Measurements from ENCODE around the gene DIAPH3. TPM values are rescaled to one million over a fixed set of nuclear protein-coding genes. Genes with fewer than 3 reads are reported as not detected.

DIAPH3 gene
- total RNA-seq, 1 experiment from 2014 or later: 27.6 TPM

DNA sequence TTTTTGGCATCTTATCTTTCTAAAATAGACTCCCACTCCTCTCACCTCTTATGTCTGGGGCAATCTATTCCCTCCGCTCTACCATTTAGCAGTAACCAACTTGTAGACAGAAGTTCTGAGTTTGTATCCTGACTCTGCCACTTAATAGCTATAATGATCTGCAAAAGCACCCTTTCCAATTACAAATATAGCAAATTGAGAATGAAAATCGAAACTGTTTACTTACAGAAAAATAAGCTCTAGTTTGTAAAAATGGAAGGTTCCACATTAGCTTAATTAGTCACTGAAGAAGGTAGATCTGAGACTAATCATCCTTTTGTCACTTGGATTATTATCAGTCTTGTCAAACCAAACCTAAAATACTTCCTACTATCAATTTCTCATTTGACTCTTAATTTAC lies 409.3 kb downstream of the DIAPH3 start (continued):
- TF ChIP-seq IRF2 (CRISPR knock-in tag; IDR thresholded peaks at IDR 0.05; ENCODE audit: borderline replicate concordance, low read depth) (no peak), TCF7 (CRISPR knock-in tag; IDR thresholded peaks at IDR 0.05; ENCODE audit: low read depth) (no peak), SP1 (CRISPR knock-in tag; conservative IDR thresholded peaks at IDR 0.05) (no peak), SMAD4 (CRISPR knock-in tag; IDR thresholded peaks at IDR 0.05) (no peak), TP53 (CRISPR knock-in tag; IDR thresholded peaks at IDR 0.05) (no peak)
- TF ChIP-seq, protein P1, sequence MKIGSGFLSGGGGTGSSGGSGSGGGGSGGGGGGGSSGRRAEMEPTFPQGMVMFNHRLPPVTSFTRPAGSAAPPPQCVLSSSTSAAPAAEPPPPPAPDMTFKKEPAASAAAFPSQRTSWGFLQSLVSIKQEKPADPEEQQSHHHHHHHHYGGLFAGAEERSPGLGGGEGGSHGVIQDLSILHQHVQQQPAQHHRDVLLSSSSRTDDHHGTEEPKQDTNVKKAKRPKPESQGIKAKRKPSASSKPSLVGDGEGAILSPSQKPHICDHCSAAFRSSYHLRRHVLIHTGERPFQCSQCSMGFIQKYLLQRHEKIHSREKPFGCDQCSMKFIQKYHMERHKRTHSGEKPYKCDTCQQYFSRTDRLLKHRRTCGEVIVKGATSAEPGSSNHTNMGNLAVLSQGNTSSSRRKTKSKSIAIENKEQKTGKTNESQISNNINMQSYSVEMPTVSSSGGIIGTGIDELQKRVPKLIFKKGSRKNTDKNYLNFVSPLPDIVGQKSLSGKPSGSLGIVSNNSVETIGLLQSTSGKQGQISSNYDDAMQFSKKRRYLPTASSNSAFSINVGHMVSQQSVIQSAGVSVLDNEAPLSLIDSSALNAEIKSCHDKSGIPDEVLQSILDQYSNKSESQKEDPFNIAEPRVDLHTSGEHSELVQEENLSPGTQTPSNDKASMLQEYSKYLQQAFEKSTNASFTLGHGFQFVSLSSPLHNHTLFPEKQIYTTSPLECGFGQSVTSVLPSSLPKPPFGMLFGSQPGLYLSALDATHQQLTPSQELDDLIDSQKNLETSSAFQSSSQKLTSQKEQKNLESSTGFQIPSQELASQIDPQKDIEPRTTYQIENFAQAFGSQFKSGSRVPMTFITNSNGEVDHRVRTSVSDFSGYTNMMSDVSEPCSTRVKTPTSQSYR (CRISPR knock-in tag; IDR thresholded peaks at IDR 0.05): no peak
- TF ChIP-seq, protein P2, sequence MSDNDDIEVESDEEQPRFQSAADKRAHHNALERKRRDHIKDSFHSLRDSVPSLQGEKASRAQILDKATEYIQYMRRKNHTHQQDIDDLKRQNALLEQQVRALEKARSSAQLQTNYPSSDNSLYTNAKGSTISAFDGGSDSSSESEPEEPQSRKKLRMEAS (CRISPR knock-in tag; IDR thresholded peaks at IDR 0.05): no peak
- TF ChIP-seq, protein P3, sequence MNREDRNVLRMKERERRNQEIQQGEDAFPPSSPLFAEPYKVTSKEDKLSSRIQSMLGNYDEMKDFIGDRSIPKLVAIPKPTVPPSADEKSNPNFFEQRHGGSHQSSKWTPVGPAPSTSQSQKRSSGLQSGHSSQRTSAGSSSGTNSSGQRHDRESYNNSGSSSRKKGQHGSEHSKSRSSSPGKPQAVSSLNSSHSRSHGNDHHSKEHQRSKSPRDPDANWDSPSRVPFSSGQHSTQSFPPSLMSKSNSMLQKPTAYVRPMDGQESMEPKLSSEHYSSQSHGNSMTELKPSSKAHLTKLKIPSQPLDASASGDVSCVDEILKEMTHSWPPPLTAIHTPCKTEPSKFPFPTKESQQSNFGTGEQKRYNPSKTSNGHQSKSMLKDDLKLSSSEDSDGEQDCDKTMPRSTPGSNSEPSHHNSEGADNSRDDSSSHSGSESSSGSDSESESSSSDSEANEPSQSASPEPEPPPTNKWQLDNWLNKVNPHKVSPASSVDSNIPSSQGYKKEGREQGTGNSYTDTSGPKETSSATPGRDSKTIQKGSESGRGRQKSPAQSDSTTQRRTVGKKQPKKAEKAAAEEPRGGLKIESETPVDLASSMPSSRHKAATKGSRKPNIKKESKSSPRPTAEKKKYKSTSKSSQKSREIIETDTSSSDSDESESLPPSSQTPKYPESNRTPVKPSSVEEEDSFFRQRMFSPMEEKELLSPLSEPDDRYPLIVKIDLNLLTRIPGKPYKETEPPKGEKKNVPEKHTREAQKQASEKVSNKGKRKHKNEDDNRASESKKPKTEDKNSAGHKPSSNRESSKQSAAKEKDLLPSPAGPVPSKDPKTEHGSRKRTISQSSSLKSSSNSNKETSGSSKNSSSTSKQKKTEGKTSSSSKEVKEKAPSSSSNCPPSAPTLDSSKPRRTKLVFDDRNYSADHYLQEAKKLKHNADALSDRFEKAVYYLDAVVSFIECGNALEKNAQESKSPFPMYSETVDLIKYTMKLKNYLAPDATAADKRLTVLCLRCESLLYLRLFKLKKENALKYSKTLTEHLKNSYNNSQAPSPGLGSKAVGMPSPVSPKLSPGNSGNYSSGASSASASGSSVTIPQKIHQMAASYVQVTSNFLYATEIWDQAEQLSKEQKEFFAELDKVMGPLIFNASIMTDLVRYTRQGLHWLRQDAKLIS (CRISPR knock-in tag; IDR thresholded peaks at IDR 0.05; ENCODE audit: borderline replicate concordance): no peak

DNA sequence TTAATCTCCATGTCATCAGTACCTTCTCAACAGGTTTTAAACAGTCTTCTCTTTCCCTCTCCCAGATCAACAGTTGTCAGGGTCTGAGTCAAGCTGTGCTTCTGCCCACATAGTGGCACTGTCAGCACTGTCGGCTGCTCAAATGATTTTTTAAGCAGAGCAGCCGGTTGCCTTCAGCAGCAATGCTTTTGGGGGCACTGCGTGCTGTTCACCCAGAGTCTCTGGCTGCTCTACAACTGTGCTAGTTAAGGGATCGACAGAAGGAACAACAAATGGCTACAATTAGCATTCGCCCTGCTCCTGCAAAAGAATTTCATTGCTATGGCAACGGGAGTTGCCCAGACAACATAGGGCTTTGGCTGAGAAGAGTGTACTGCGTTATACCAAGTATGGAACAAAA lies 412.9 kb downstream of the DIAPH3 start:
- Mint-ChIP-seq H3K4me1 (peaks cover 24% of the 10 kb centered on the region), H3K27ac (peak overlapping the region; percentile 96), H3K36me3 (no peaks in the 10 kb centered on the region), H3K27me3 (ENCODE audit: low read depth) (no peaks in the 10 kb centered on the region), H3K4me3 (peak overlapping the region; percentile 45), H3K9me3 (no peaks in the 10 kb centered on the region)
- ChIA-PET POLR2A (no interaction called here), CTCF (no interaction called here)
- ATAC-seq: peak; percentile 97
- peak; percentile 49 for DNase-seq (ENCODE audit: low spot score)
- TF ChIP-seq, protein P4, sequence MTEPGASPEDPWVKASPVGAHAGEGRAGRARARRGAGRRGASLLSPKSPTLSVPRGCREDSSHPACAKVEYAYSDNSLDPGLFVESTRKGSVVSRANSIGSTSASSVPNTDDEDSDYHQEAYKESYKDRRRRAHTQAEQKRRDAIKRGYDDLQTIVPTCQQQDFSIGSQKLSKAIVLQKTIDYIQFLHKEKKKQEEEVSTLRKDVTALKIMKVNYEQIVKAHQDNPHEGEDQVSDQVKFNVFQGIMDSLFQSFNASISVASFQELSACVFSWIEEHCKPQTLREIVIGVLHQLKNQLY (CRISPR knock-in tag; IDR thresholded peaks at IDR 0.05): no peak
- TF ChIP-seq, protein P5, sequence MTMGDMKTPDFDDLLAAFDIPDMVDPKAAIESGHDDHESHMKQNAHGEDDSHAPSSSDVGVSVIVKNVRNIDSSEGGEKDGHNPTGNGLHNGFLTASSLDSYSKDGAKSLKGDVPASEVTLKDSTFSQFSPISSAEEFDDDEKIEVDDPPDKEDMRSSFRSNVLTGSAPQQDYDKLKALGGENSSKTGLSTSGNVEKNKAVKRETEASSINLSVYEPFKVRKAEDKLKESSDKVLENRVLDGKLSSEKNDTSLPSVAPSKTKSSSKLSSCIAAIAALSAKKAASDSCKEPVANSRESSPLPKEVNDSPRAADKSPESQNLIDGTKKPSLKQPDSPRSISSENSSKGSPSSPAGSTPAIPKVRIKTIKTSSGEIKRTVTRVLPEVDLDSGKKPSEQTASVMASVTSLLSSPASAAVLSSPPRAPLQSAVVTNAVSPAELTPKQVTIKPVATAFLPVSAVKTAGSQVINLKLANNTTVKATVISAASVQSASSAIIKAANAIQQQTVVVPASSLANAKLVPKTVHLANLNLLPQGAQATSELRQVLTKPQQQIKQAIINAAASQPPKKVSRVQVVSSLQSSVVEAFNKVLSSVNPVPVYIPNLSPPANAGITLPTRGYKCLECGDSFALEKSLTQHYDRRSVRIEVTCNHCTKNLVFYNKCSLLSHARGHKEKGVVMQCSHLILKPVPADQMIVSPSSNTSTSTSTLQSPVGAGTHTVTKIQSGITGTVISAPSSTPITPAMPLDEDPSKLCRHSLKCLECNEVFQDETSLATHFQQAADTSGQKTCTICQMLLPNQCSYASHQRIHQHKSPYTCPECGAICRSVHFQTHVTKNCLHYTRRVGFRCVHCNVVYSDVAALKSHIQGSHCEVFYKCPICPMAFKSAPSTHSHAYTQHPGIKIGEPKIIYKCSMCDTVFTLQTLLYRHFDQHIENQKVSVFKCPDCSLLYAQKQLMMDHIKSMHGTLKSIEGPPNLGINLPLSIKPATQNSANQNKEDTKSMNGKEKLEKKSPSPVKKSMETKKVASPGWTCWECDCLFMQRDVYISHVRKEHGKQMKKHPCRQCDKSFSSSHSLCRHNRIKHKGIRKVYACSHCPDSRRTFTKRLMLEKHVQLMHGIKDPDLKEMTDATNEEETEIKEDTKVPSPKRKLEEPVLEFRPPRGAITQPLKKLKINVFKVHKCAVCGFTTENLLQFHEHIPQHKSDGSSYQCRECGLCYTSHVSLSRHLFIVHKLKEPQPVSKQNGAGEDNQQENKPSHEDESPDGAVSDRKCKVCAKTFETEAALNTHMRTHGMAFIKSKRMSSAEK (CRISPR knock-in tag; IDR thresholded peaks at IDR 0.05; ENCODE audit: borderline replicate concordance): no peak
- TF ChIP-seq, protein P6, sequence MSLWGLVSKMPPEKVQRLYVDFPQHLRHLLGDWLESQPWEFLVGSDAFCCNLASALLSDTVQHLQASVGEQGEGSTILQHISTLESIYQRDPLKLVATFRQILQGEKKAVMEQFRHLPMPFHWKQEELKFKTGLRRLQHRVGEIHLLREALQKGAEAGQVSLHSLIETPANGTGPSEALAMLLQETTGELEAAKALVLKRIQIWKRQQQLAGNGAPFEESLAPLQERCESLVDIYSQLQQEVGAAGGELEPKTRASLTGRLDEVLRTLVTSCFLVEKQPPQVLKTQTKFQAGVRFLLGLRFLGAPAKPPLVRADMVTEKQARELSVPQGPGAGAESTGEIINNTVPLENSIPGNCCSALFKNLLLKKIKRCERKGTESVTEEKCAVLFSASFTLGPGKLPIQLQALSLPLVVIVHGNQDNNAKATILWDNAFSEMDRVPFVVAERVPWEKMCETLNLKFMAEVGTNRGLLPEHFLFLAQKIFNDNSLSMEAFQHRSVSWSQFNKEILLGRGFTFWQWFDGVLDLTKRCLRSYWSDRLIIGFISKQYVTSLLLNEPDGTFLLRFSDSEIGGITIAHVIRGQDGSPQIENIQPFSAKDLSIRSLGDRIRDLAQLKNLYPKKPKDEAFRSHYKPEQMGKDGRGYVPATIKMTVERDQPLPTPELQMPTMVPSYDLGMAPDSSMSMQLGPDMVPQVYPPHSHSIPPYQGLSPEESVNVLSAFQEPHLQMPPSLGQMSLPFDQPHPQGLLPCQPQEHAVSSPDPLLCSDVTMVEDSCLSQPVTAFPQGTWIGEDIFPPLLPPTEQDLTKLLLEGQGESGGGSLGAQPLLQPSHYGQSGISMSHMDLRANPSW (CRISPR knock-in tag; conservative IDR thresholded peaks at IDR 0.05; ENCODE audit: low read depth): no peak
- TF ChIP-seq, protein P7, sequence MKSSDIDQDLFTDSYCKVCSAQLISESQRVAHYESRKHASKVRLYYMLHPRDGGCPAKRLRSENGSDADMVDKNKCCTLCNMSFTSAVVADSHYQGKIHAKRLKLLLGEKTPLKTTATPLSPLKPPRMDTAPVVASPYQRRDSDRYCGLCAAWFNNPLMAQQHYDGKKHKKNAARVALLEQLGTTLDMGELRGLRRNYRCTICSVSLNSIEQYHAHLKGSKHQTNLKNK (CRISPR knock-in tag; IDR thresholded peaks at IDR 0.05): no peak
- TF ChIP-seq PRRX2 (CRISPR knock-in tag; IDR thresholded peaks at IDR 0.05): no peak
- TF ChIP-seq, protein P8, sequence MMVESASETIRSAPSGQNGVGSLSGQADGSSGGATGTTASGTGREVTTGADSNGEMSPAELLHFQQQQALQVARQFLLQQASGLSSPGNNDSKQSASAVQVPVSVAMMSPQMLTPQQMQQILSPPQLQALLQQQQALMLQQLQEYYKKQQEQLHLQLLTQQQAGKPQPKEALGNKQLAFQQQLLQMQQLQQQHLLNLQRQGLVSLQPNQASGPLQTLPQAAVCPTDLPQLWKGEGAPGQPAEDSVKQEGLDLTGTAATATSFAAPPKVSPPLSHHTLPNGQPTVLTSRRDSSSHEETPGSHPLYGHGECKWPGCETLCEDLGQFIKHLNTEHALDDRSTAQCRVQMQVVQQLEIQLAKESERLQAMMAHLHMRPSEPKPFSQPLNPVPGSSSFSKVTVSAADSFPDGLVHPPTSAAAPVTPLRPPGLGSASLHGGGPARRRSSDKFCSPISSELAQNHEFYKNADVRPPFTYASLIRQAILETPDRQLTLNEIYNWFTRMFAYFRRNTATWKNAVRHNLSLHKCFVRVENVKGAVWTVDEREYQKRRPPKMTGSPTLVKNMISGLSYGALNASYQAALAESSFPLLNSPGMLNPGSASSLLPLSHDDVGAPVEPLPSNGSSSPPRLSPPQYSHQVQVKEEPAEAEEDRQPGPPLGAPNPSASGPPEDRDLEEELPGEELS (CRISPR knock-in tag; IDR thresholded peaks at IDR 0.05): no peak
- TF ChIP-seq, protein P9, sequence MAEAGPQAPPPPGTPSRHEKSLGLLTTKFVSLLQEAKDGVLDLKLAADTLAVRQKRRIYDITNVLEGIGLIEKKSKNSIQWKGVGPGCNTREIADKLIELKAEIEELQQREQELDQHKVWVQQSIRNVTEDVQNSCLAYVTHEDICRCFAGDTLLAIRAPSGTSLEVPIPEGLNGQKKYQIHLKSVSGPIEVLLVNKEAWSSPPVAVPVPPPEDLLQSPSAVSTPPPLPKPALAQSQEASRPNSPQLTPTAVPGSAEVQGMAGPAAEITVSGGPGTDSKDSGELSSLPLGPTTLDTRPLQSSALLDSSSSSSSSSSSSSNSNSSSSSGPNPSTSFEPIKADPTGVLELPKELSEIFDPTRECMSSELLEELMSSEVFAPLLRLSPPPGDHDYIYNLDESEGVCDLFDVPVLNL (CRISPR knock-in tag; IDR thresholded peaks at IDR 0.05; ENCODE audit: borderline replicate concordance, low read depth): no peak
- TF ChIP-seq ZNF232 (CRISPR knock-in tag; IDR thresholded peaks at IDR 0.05): no peak

Data from WTC11 (cell line).